Measurements from ENCODE around the gene BRIP1.
"Not testable (repeated sequence)": the region's sequence is repeated elsewhere in the genome, so short reads cannot be mapped to it uniquely, and the experiment has no call there.

Gene BRIP1

GRCh38 chr17:61686113-61686512 lies 177.2 kb downstream of the BRIP1 start:
- DNase-seq = no peak

DNA sequence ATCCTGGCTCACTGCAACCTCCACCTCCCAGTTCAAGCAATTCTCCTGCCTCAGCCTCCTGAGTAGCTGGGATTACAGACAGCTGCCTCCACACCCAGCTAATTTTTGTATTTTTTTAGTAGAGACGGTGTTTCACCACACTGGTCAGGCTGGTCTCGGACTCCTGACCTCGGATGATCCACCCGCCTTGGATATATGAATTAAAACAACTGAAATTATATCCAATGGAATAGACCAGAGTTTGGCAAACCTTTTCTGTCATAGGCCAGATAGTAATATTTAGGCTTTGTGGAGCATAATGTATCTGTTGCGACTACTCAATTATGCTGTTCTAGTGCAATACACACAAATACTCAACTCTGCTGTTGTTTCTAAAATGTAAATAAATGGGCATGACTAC lies 178.5 kb downstream of the BRIP1 start:
- no peak for DNase-seq

DNA sequence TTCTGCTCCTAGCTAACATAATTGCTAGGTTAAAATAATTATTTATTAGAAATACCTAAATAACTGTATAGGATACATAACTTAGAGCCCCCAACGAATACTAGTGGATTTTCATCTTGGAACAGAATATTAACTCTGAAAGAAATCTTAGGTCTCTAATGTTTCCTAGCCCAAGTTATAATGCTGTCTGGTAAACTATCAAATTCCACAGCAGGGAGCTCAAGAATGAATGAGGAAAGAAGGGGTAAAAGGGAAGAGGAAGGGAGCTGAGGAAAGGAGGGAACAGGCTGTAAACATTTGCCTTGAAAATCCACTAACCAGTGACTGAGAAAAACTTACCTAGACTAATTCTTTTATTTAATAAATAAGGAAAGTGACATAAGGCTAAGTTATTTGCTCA lies 179.2 kb downstream of the BRIP1 start:
- DNase-seq = no peak

GRCh38 chr17:61683466-61683865 lies 179.9 kb downstream of the BRIP1 start:
- no peak for DNase-seq

DNA sequence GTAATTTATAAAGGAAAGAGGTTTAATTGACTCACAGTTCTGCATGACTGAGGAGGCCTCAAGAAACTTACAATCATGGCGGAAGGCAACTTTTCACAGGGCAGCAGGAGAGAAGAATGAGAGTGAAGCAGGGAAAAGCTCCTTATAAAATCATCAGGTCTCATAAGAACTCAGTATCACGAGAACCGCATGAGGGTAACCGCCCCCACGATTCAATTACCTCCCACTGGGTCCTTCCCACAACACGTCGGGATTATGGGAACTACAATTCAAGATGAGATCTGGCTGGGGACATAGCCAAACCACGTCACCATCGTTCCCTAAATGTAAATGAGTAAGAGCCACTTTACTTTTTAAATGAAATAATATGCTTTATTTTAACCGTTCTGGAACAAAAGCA lies 182.4 kb downstream of the BRIP1 start:
- DNase-seq = no peak

- DNase-seq = no peak
Observed at GRCh38 chr17:61678339-61678738, 185.0 kb downstream of the BRIP1 start.

GRCh38 chr17:61677150-61677811 lies 186.0 kb downstream of the BRIP1 start:
- DNase-seq = not testable (repeated sequence)

GRCh38 chr17:61676522-61676921 lies 186.8 kb downstream of the BRIP1 start:
- not testable (repeated sequence) for DNase-seq

DNA sequence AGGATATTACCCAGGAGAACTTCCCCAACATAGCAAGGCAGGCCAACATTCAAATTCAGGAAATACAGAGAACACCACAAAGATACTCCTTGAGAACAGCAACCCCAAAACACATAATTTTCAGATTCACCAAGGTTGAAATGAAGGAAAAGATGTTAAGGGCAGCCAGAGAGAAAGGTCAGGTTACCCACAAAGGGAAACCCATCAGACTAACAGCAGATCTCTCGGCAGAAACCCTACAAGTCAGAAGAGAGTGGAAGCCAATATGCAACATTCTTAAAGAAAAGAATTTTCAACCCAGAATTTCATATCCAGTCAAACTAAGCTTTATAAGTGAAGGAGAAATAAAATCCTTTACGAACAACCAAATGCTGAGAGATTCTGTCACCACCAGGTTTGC lies 188.7 kb downstream of the BRIP1 start:
- not testable (repeated sequence) for DNase-seq

DNA sequence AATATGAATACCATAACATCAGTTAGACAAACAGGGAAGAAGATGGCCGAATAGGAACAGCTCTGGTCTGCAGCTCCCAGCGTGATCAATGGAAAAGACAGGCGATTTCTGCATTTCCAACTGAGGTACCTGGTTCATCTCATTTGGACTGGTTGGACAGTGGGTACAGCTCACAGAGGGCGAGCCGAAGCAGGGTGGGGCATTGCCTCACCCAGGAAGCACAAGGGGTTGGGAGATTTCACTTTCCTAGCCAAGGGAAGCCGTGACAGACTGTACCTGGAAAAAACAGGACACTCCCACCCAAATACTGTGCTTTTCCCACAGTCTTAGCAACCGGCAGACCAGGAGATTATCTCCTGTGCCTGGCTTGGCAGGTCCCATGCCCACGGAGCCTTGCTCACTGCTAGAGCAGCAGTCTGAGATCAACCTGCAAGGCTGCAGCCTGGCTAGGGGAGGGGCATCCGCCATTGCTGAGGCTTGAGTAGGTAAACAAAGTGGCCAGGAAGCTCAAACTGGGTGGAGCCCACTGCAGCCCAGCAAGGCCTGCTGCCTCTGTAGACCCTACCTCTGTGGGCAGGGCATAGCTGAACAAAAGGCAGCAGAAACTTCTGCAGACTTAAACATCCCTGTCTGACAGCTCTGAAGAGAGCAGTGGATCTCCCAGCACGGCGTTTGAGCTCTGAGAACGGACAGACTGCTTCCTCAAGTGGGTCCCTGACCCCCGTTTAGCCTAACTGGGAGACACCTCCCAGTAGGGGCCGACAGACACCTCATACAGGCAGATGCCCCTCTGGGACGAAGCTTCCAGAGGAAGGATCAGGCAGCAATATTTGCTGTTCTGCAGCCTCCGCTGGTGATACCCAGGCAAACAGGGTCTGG lies 190.1 kb downstream of the BRIP1 start:
- not testable (repeated sequence) for DNase-seq

DNA sequence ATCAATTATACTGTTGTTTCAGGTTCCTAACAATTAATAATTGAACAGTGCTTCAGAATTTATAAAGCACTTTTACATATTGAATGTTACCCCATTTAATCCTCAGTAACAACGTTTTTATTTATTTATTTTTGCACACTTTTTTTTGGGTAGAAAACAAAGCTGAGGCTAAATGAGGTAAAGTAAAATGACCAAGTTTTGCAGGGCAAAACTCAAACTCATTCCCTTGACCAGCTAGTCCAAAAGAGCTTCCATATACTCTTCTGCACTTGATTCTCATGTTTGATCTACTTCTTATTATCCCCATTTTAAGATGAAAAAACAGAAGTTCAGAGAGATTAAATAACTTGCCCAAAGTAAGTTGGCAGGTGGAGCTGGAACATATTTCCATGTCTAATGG lies 191.2 kb downstream of the BRIP1 start:
- DNase-seq = no peak

GRCh38 chr17:61670691-61671090 lies 192.6 kb downstream of the BRIP1 start:
- DNase-seq = no peak

DNA sequence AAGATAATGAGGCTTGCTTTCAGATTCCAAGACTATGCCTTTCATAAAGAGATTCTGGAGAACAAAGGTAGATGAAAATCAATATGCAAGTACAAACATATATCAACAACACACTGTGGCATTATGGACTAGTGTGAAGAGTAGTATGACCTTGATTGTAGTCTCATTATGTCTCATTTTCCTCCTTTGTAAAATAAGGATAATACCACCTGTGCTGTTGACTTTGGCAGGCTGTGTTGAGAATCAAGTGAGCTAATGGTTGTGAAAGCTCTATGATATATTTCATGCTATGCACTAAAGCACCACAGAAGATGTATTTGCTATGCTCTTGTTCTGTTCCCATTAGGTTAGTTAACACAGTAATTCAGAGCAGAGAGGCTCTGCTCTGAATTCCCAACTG lies 193.8 kb downstream of the BRIP1 start:
- DNase-seq = no peak

- DNase-seq = no peak
Observed at GRCh38 chr17:61668486-61668885, 194.8 kb downstream of the BRIP1 start.

DNA sequence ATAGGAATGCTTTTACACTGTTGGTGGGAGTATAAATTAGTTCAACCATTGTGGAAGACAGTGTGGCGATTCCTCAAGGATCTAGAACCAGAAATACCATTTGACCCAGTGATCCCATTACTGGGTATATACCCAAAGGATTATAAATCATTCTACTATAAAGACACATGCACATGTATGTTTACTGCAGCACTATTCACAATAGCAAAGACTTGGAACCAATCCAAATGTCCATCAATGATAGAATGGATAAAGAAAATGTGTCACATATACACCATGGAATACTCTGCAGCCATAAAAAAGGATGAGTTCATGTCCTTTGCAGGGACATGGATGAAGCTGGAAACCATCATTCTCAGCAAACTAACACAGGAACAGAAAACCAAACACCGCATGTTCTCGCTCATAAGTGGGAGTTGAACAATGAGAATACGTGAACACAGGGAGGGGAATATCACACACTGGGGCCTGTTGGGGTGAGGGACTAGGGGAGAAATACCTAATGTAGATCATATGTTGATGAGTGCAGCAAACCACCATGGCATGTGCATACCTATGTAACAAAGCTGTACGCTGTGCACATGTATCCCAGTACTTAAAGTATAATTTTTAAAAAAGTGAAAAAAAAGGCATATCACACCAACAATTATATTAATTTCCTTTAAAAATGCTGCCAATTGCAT lies 196.8 kb downstream of the BRIP1 start:
- DNase-seq = not testable (repeated sequence)

GRCh38 chr17:61663310-61663709 lies 200.0 kb downstream of the BRIP1 start:
- DNase-seq = no peak

GRCh38 chr17:61662741-61663140 lies 200.6 kb downstream of the BRIP1 start:
- no peak for DNase-seq

DNA sequence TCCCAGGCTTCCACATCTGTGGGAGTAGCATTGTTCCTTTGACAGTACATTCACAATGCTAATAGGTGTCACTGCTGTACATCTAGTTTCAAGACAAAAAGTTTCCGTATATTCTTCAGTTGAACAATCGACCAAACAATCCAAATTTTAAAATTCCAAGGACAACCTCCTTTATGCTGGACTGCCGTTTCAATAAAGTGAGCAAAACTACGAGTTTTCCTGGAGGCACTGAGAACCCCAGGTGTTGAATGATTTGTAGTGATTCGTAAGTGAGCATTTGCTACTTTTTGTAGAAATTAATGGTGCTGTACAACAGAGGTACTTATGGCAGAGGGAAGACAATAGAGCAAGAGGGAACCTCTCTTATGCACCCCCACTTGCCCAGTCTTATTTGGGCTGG lies 201.1 kb downstream of the BRIP1 start:
- no peak for DNase-seq

- DNase-seq = no peak
Observed at GRCh38 chr17:61660746-61661485, 202.4 kb downstream of the BRIP1 start.

GRCh38 chr17:61659437-61659836 lies 203.9 kb downstream of the BRIP1 start:
- DNase-seq = no peak

GRCh38 chr17:61658183-61658582 lies 205.1 kb downstream of the BRIP1 start:
- no peak for DNase-seq

GRCh38 chr17:61657338-61657737 lies 206.0 kb downstream of the BRIP1 start:
- no peak for DNase-seq

- no peak for DNase-seq
Observed at GRCh38 chr17:61656721-61657217, 206.6 kb downstream of the BRIP1 start.

Data from activated gamma-delta T cell treated with Interleukin-2 at 50 U/mL for 16 hours (primary cell).